NCI-H82 treated with DMSO at 0.1 percent for 48 hours (cell line): ENCODE data around the gene TPD52L1.

Experiments
- DNase-seq: peaks from one replicate; lab custom pipeline; 2025; ENCODE audit not compliant: unreplicated experiment; lab: John Stamatoyannopoulos, UW

The TPD52L1 gene

GRCh38 chr6:125301435-125302391 is 148.1 kb downstream of the TPD52L1 start, which contains the start of gene HDDC2:
Gene HDDC2, minus strand, starts transcription at chr6:125301967. Its CDS starts 35 bp downstream, at chr6:125301932.
- peak; percentile 69 for DNase-seq

GRCh38 chr6:125302840-125303511 is 149.4 kb downstream of the TPD52L1 start:
- no peak for DNase-seq

- no peak for DNase-seq
These were observed 149.9 kb downstream of the TPD52L1 start for GRCh38 chr6:125303512-125303854.

- peak; percentile 69 for DNase-seq
These were observed 151.5 kb downstream of the TPD52L1 start for GRCh38 chr6:125304970-125305660.

- no peak for DNase-seq
These were observed 153.2 kb downstream of the TPD52L1 start for GRCh38 chr6:125306756-125307149.

GRCh38 chr6:125307150-125307838 is 153.7 kb downstream of the TPD52L1 start:
- DNase-seq: no peak

- no peak for DNase-seq
These were observed 154.5 kb downstream of the TPD52L1 start for GRCh38 chr6:125307964-125308615.

- peak; percentile 85 for DNase-seq
These were observed 157.5 kb downstream of the TPD52L1 start for GRCh38 chr6:125310994-125311649.

GRCh38 chr6:125312478-125312877 is 158.9 kb downstream of the TPD52L1 start:
- DNase-seq: no peak

- DNase-seq: no peak
These were observed 159.4 kb downstream of the TPD52L1 start for GRCh38 chr6:125312950-125313349.
